Left renal cortex interstitium (tissue), 4 donors: ENCODE data around the gene RGS6. TPM values are rescaled to one million over a fixed set of nuclear protein-coding genes. Genes with fewer than 3 reads are reported as not detected.

Experiments used
- DNase-seq, 4 donors: peaks; one replicate each; pipeline ENCODE4 v3.0.0-alpha.2; 2013; ENCODE audit warnings: low read depth in 4 of 4, low spot score in 2 of 4, missing footprints in 1 of 4
- polyA plus RNA-seq, 4 donors: library from polyadenylated mRNA; unstranded; fragments of 120-200 nt; gene quantifications; one replicate each; pipeline ENCODE4 v1.2.1, GENCODE V29; 2013; ENCODE audit not compliant: insufficient read length in 4 of 4

Gene RGS6
- polyA plus RNA-seq, 4 donors, result 1.1 to 1.9 (median 1.4) TPM

DNA sequence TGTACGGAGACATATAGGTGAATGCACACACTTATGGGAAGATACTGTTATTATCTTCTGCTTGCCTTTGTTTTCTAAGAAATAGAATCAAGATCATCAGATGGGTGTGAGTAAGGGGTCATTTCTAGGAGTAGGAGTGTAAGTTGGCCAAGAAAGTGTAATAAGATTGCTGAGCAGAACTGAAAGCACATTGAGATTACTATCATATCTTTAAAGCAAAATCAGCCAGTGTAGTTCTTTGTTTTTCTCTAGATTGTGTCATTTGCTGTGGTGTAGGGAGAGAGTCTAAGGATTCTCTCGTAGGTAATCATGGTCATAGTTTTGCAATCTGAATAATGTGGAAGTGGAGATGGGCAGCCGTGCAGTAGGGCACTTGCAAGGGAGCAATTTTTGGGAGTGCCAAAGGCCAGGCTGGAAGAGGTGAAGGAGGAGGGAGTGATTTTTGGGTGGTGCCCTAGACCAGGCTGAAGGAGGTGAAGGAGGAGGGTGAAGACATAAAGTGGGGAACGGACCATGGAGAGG lies 131.6 kb downstream of the RGS6 start:
- no peak for DNase-seq

DNA sequence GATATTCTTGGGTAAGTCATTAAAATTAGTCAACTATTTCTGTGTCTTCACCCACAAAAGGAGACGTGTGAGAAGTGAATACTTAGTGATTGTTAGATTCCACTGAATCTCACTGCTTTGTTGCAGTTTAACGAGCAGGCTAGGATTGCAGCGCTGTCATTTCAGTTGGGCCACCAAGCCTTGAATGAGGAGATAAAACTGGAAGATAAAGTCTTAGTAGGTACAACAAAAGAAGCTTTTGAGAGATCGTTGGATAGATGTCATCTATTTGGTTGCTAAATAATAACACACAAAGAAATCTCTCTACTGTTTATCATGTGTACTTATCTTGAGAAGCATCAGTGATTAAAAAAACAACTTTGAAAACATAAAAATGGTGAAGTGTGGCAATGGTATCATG lies 132.3 kb downstream of the RGS6 start:
- no peak for DNase-seq

- no peak for DNase-seq
Measured at GRCh38 chr14:72070458-72070857, 138.2 kb downstream of the RGS6 start.

DNA sequence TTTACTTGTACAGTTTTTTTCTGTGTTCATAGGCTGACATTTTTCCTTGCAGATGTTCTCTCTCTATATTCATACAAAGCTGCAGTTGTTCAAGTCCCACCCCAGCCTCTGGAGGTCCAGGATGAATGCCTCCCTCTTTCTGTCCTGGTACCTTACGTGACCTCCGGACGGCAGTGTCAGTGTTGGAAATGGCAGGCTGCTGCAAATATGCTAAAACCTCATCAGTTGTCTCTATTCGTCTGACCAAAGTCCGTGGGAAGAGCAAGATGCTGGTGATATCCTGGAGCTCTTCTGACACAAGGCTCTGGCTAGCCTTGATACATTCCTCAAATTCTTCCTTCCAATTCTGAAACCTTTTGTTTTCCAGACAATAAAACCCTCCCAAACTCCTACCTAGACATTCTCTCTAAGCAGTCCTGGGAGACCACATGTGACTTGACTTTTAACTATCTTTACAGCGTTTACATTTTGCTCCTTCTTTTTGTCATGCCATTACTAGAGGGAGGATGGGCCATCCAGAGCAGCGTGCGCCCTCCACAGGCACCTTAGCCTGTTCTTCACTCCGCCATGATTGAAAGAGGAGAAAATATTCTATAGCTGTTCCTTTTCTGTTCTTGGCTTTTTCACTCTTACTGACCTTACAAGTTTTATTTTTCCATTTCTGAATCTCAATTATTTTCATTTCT lies 143.6 kb downstream of the RGS6 start:
- DNase-seq, result no peak

GRCh38 chr14:72081137-72081536 lies 148.9 kb downstream of the RGS6 start:
- no peak for DNase-seq

DNA sequence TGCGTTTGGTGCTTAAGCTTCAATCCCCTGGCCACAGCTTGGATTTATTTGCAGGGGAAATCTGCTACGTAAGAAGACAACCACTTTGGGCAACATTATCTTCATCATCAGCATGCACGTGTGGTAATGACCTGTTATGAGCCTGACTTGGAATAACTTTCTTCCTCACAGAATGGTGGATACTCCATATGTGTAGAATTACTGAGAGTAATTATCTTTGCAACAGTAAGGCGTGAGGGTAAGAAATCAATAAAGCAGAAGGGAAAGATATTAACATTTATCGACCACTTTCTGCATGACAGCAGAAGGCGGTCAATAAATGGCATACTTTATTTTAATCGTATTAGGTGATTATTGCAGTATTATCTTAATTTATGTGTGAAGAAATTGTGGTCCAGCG lies 152.7 kb downstream of the RGS6 start:
- DNase-seq, result no peak

DNA sequence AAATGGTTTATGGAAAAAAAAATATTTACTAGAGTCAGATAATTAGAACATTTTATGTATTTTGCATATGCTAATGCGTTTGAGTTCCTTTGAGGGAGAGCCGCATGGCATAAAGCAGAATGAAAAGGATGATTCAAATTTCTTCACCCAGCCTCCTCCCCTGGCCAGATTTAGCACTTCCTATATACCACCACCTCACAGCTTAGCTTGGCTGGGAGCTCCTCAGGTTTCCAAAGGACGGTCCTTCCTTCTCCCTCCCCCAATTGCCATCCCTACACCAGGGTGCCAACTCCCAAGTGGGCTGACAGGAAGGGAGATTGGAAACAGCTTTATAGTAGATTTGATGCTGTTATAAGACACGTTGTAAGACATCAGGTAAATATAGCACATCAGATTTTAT lies 157.4 kb downstream of the RGS6 start:
- no peak for DNase-seq

DNA sequence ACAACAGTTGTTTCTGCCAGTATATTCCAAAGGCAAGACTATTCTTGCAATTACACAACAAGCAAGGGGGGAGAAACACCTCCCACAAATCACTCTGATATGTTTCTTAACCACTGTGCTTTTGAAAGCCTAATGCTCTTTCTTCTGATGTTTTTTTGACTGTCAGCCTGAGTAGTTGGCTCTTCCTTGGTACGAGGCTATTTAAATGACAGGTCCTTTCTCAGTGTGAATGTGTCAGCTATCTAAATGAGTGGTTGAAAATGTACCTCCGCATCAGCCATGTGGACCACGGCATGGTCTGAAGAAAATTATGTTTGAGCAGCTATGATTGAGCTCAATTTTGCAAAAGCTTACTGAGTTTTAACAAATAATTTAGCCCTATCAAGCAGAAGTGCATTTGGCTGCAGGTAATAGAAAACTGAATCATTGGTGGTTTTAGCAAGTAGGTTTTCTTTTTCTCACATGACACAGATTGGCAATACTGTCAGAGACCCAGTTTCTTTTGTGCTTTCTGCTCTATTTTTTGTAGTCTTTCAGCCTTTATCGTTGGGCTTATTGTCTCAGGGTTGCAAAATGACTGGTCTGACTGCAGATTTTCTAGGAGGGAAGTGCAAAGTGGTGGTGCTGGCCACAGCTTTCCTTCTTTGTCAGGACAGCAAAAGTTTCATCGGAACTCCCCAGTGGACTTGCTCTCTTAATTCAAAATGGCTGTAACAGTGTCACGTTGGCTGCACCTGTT lies 162.8 kb downstream of the RGS6 start:
- DNase-seq, result no peak

GRCh38 chr14:72097173-72097783 lies 165.0 kb downstream of the RGS6 start:
- no peak for DNase-seq

DNA sequence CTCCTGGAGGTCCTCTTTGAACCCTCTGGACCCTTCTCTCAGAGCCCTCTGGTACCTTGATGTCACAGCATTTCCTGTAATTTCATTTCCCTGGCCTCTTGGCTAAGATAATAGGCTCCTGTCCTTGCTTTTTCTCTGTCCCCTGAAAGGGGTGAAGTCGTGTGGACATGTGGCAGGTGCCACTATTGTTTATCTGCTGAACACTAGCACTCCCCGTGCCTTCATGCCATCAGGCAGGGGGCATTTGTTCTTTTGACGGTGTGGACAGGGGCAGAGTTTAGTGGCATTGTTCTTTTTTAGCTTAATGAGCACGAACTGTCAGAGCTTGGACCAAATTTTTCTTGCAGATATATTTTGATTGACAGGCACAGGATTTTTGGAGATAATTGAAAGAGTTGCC lies 166.0 kb downstream of the RGS6 start:
- DNase-seq, result no peak

- no peak for DNase-seq
Measured at GRCh38 chr14:72099566-72099965, 167.3 kb downstream of the RGS6 start.

- DNase-seq, result no peak
Measured at GRCh38 chr14:72104011-72104613, 171.9 kb downstream of the RGS6 start.

DNA sequence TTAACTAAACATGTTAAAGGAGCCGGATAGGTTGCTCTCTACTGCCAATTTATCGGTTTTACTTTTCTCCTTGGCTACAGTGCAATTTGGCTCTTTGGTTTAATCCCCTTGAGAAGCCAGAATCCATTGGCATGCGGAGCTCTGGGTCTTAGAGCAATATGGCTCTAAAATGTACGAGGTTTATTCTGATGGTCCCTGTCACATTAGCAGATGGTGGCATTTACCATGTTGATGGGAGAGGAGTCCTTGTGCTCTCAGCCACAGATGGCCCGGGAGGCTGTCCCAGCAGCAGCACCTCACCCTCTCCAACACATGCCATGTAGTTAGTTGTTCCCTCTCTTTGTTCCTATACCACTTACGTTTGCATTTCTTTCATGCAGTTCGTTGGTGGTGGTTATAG lies 179.7 kb downstream of the RGS6 start:
- no peak for DNase-seq

DNA sequence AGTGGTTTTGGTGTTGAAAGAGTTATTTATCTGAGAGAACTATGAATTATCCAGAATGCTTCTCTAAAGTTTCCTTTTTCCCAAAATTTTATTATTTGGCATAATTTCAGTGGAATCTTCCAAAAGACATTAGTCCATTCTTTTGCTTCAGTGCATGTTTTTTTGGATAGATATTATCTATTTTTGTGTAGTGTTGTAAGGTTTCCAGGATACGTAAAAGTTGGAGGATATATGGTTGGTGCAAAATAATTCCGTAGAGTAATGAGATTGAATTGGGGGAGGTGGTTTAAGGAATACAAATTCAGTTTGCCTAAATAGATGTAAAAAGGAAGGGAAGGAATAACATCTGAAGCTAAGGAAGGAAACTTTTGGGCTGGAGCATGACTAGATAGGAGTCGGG lies 186.6 kb downstream of the RGS6 start:
- DNase-seq, result no peak

GRCh38 chr14:72120315-72120714 lies 188.1 kb downstream of the RGS6 start:
- DNase-seq, result no peak

GRCh38 chr14:72123755-72124154 lies 191.5 kb downstream of the RGS6 start:
- no peak for DNase-seq

- DNase-seq, result no peak
Measured at GRCh38 chr14:72124171-72124570, 191.9 kb downstream of the RGS6 start.

- no peak for DNase-seq
Measured at GRCh38 chr14:72126091-72126490, 193.9 kb downstream of the RGS6 start.

GRCh38 chr14:72126561-72126960 lies 194.3 kb downstream of the RGS6 start:
- no peak for DNase-seq

GRCh38 chr14:72128629-72129028 lies 196.4 kb downstream of the RGS6 start:
- DNase-seq, result no peak

- DNase-seq, result peak in 2 of 4 donors; percentile 3 to 11
Measured at GRCh38 chr14:72129291-72129690, 197.1 kb downstream of the RGS6 start.
